GM18499 (cell line): ENCODE measurements around the gene PDE11A.

ENCODE experiments used
- ATAC-seq: cut with Tn5 transposase; IDR thresholded peaks from one replicate; pipeline ENCODE4 v1.9.1; 2021; ENCODE audit warnings: moderate number of reproducible peaks; ENCODE audit not compliant: insufficient read depth, unreplicated experiment

Gene PDE11A

GRCh38 chr2:177618255-177619253, 454.0 kb downstream of the PDE11A start:
- ATAC-seq, result peak; percentile 87

- ATAC-seq, result no peak
Measured at GRCh38 chr2:177617849-177618248, 454.7 kb downstream of the PDE11A start.

GRCh38 chr2:177616731-177617130, 455.8 kb downstream of the PDE11A start:
- no peak for ATAC-seq

- ATAC-seq, result no peak
Measured at GRCh38 chr2:177616066-177616465, 456.5 kb downstream of the PDE11A start.

- ATAC-seq, result no peak
Measured at GRCh38 chr2:177612659-177613058, 459.9 kb downstream of the PDE11A start.

- ATAC-seq, result no peak
Measured at GRCh38 chr2:177611310-177611886, 461.2 kb downstream of the PDE11A start.

- ATAC-seq, result no peak
Measured at GRCh38 chr2:177610813-177611212, 461.8 kb downstream of the PDE11A start.

GRCh38 chr2:177606636-177607035, 465.9 kb downstream of the PDE11A start:
- no peak for ATAC-seq

- ATAC-seq, result no peak
Measured at GRCh38 chr2:177604271-177605065, 468.1 kb downstream of the PDE11A start.

GRCh38 chr2:177603768-177604167, 468.8 kb downstream of the PDE11A start:
- no peak for ATAC-seq

GRCh38 chr2:177603181-177603580, 469.4 kb downstream of the PDE11A start:
- ATAC-seq, result no peak

GRCh38 chr2:177602611-177603164, 469.9 kb downstream of the PDE11A start:
- no peak for ATAC-seq

GRCh38 chr2:177600917-177601316, 471.7 kb downstream of the PDE11A start:
- ATAC-seq, result no peak

GRCh38 chr2:177599956-177600355, 472.6 kb downstream of the PDE11A start:
- no peak for ATAC-seq

GRCh38 chr2:177599139-177599688, 473.4 kb downstream of the PDE11A start:
- ATAC-seq, result no peak

- no peak for ATAC-seq
Measured at GRCh38 chr2:177598326-177599138, 474.0 kb downstream of the PDE11A start.

GRCh38 chr2:177597759-177598158, 474.8 kb downstream of the PDE11A start:
- ATAC-seq, result no peak

- ATAC-seq, result no peak
Measured at GRCh38 chr2:177596866-177597265, 475.7 kb downstream of the PDE11A start.

- no peak for ATAC-seq
Measured at GRCh38 chr2:177595126-177595845, 477.3 kb downstream of the PDE11A start.
